ENCODE results near the gene TESK1. TPM values are rescaled to one million over a fixed set of nuclear protein-coding genes. Genes with fewer than 3 reads are reported as not detected.

The TESK1 gene
- total RNA-seq, 1 experiment from 2014 or later: 27.9 TPM

- peak; percentile 15 to 21 for TF ChIP-seq CTCF (IDR thresholded peaks at IDR 0.05; ENCODE audit: insufficient read depth in 1 of 2, low read depth in 1 of 2, low read length in 1 of 2, severe bottlenecking in 1 of 2, unreplicated experiment in 1 of 2)
- Histone ChIP-seq H3K4me1 (0 out of 2 replicates have a peak, but pooled peaks cover 5% of the 10 kb centered on the region), H3K36me3 (ENCODE audit: control insufficient read depth, insufficient read depth, low read length) (no peaks in the 10 kb centered on the region), H3K9me3 (no peaks in the 10 kb centered on the region), H3K4me3 (ENCODE audit: low read depth, low read length) (peak within 1 kb of the TSS; percentile 95), H3K27me3 (replicated peaks; ENCODE audit: control insufficient read depth, insufficient read depth, low read length) (no peaks in the 10 kb centered on the region)
- intact Hi-C loops (cut with micrococcal nuclease; ENCODE audit: unreplicated experiment): loop anchor here (1.0 to 5.0 kb wide), 4 partner anchors 11 to 157 kb away; partner anchors contain the start of genes CREB3, HINT2 and TLN1
- peaks cover 49% of the 10 kb centered on the region for H3K36me3 Mint-ChIP-seq (ENCODE audit: insufficient read depth, unreplicated experiment)
- peak; percentile 98 to 100 for DNase-seq
- peak within 1 kb of the TSS; percentile 76 for H3K4me3 Mint-ChIP-seq (ENCODE audit: unreplicated experiment)
- H3K27me3 Mint-ChIP-seq (ENCODE audit: insufficient read depth, unreplicated experiment): peaks cover 3% of the 10 kb centered on the region
- no TSS peak for BruUV-seq (replicated peaks)
- POLR2A ChIA-PET: interaction anchor here (0.5 to 2.3 kb wide), 15 partner anchors 11 to 533 kb away, joined by 3 to 35 read pairs (median 5); partner anchors contain the start of genes CREB3, GBA2, RGP1 and TLN1
- no peaks in the 10 kb centered on the region for H3K9me3 Mint-ChIP-seq (ENCODE audit: unreplicated experiment)
- H3K27ac Mint-ChIP-seq (ENCODE audit: unreplicated experiment): peak within 1 kb of the TSS; percentile 82
- peaks cover 12% of the 10 kb centered on the region for H3K4me1 Mint-ChIP-seq (ENCODE audit: low read depth, unreplicated experiment)
- CTCF ChIA-PET: interaction anchor here (0.5 to 2.9 kb wide), 13 partner anchors 8 to 133 kb away, joined by 3 to 31 read pairs (median 4); partner anchors contain the start of genes CREB3, GBA2, RGP1 and TLN1
These were observed 52.6 kb downstream of the TESK1 start, which contains the start of gene RMRP for GRCh38 chr9:35657546-35658136. TSS of gene RMRP (minus strand) at chr9:35658019.

GRCh38 chr9:35658137-35658967, 53.3 kb downstream of the TESK1 start, which contains the start of gene CCDC107:
TSS of gene CCDC107 (plus strand) at chr9:35658292. CDS start at chr9:35658380, 88 bp downstream.
- TSS peak; percentile 68 for BruUV-seq (replicated peaks)
- peaks cover 18% of the 10 kb centered on the region for H3K4me1 Mint-ChIP-seq (ENCODE audit: low read depth, unreplicated experiment)

More at GRCh38 chr9:35658137-35658967, 53.3 kb downstream of the TESK1 start, which contains the start of gene CCDC107:
- ChIA-PET CTCF (interaction anchor here (0.5 to 2.9 kb wide), 13 partner anchors 9 to 132 kb away, joined by 3 to 31 read pairs (median 4); partner anchors contain the start of genes CREB3, GBA2, RGP1 and TLN1), POLR2A (interaction anchor here (0.5 to 2.3 kb wide), 15 partner anchors 11 to 532 kb away, joined by 3 to 35 read pairs (median 5); partner anchors contain the start of genes CREB3, GBA2, RGP1 and TLN1)
- H3K4me1 ChIP-seq: 0 out of 2 replicates have a peak, but pooled peaks cover 5% of the 10 kb centered on the region
- H3K9me3 ChIP-seq: no peaks in the 10 kb centered on the region
- peak within 1 kb of the TSS; percentile 82 for H3K27ac Mint-ChIP-seq (ENCODE audit: unreplicated experiment)
- peak; percentile 85 to 91 for DNase-seq
- H3K36me3 ChIP-seq (ENCODE audit: control insufficient read depth, insufficient read depth, low read length): no peaks in the 10 kb centered on the region
- intact Hi-C loops (cut with micrococcal nuclease; ENCODE audit: unreplicated experiment): loop anchor here (2.0 to 5.0 kb wide), 2 partner anchors 34 to 156 kb away; partner anchors contain the start of gene HINT2
- peak within 1 kb of the TSS; percentile 76 for H3K4me3 Mint-ChIP-seq (ENCODE audit: unreplicated experiment)
- no peaks in the 10 kb centered on the region for H3K9me3 Mint-ChIP-seq (ENCODE audit: unreplicated experiment)
- peaks cover 3% of the 10 kb centered on the region for H3K27me3 Mint-ChIP-seq (ENCODE audit: insufficient read depth, unreplicated experiment)
- H3K27me3 ChIP-seq (replicated peaks; ENCODE audit: control insufficient read depth, insufficient read depth, low read length): no peaks in the 10 kb centered on the region
- TF ChIP-seq CTCF (IDR thresholded peaks at IDR 0.05; ENCODE audit: insufficient read depth in 1 of 2, low read depth in 1 of 2, low read length in 1 of 2, severe bottlenecking in 1 of 2, unreplicated experiment in 1 of 2): peak; percentile 64 to 83
- H3K36me3 Mint-ChIP-seq (ENCODE audit: insufficient read depth, unreplicated experiment): peaks cover 52% of the 10 kb centered on the region
- H3K4me3 ChIP-seq (ENCODE audit: low read depth, low read length): peak within 1 kb of the TSS; percentile 95

Measured in Caco-2 (cell line).